ENCODE data around the gene COPZ2. TPM values are rescaled to one million over a fixed set of nuclear protein-coding genes. Genes with fewer than 3 reads are reported as not detected.
A peak's percentile ranks its signal among the peaks of the same experiment; 100 is the strongest.

The COPZ2 gene
- total and polyA plus RNA-seq, 9 of the 15 experiments (the other 6 are each of a cell fraction or from before 2014, with no cell fraction given), result 0.22 to 0.49 TPM; not detected in 7

- TF ChIP-seq HMG20B (CRISPR knock-in tag; IDR thresholded peaks at IDR 0.05), result no peak
- TF ChIP-seq MAFG (tag; conservative IDR thresholded peaks at IDR 0.05), result peak; percentile 93
- TF ChIP-seq RB1 (IDR thresholded peaks at IDR 0.05; ENCODE audit: low read depth), result peak; percentile 69; the same call in 1 of the 2 replicates
- TF ChIP-seq NFE2L1 (tag; IDR thresholded peaks at IDR 0.05; ENCODE audit: borderline replicate concordance, low read depth), result no peak
- TF ChIP-seq, protein P1, sequence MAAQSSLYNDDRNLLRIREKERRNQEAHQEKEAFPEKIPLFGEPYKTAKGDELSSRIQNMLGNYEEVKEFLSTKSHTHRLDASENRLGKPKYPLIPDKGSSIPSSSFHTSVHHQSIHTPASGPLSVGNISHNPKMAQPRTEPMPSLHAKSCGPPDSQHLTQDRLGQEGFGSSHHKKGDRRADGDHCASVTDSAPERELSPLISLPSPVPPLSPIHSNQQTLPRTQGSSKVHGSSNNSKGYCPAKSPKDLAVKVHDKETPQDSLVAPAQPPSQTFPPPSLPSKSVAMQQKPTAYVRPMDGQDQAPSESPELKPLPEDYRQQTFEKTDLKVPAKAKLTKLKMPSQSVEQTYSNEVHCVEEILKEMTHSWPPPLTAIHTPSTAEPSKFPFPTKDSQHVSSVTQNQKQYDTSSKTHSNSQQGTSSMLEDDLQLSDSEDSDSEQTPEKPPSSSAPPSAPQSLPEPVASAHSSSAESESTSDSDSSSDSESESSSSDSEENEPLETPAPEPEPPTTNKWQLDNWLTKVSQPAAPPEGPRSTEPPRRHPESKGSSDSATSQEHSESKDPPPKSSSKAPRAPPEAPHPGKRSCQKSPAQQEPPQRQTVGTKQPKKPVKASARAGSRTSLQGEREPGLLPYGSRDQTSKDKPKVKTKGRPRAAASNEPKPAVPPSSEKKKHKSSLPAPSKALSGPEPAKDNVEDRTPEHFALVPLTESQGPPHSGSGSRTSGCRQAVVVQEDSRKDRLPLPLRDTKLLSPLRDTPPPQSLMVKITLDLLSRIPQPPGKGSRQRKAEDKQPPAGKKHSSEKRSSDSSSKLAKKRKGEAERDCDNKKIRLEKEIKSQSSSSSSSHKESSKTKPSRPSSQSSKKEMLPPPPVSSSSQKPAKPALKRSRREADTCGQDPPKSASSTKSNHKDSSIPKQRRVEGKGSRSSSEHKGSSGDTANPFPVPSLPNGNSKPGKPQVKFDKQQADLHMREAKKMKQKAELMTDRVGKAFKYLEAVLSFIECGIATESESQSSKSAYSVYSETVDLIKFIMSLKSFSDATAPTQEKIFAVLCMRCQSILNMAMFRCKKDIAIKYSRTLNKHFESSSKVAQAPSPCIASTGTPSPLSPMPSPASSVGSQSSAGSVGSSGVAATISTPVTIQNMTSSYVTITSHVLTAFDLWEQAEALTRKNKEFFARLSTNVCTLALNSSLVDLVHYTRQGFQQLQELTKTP (IDR thresholded peaks at IDR 0.05; ENCODE audit: low read depth in 1 of 2, partially characterized antibody in 2 of 2), result peak; percentile 48 to 58
- peak; percentile 88 for TF ChIP-seq NR2C2 (CRISPR knock-in tag; IDR thresholded peaks at IDR 0.05)
- peak; percentile 82; the same call in 1 of the 2 replicates for TF ChIP-seq NR2C2 (tag; IDR thresholded peaks at IDR 0.05)
- peak; percentile 94 for TF ChIP-seq C11orf30 (IDR thresholded peaks at IDR 0.05; ENCODE audit: low read depth)
- peak; percentile 81; the same call in 1 of the 2 replicates for TF ChIP-seq ZNF175 (CRISPR knock-in tag; IDR thresholded peaks at IDR 0.05; ENCODE audit: low read depth)
- peak; percentile 92 for TF ChIP-seq NFYB (IDR thresholded peaks at IDR 0.05; ENCODE audit: extremely low read depth, insufficient read length)
- TF ChIP-seq SIX5 (IDR thresholded peaks at IDR 0.05; ENCODE audit: borderline replicate concordance in 1 of 2, insufficient read depth in 1 of 2, low read depth in 1 of 2, low read length in 2 of 2), result peak; percentile 30 to 36; a peak in 1 of 4 replicates
- TF ChIP-seq FOXJ3 (CRISPR knock-in tag; IDR thresholded peaks at IDR 0.05), result no peak
- TF ChIP-seq, protein P2, sequence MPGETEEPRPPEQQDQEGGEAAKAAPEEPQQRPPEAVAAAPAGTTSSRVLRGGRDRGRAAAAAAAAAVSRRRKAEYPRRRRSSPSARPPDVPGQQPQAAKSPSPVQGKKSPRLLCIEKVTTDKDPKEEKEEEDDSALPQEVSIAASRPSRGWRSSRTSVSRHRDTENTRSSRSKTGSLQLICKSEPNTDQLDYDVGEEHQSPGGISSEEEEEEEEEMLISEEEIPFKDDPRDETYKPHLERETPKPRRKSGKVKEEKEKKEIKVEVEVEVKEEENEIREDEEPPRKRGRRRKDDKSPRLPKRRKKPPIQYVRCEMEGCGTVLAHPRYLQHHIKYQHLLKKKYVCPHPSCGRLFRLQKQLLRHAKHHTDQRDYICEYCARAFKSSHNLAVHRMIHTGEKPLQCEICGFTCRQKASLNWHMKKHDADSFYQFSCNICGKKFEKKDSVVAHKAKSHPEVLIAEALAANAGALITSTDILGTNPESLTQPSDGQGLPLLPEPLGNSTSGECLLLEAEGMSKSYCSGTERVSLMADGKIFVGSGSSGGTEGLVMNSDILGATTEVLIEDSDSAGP (CRISPR knock-in tag; IDR thresholded peaks at IDR 0.05), result no peak
- peak; percentile 90; the same call in 1 of the 2 replicates for TF ChIP-seq ZNF511 (CRISPR knock-in tag; IDR thresholded peaks at IDR 0.05)
- peak; percentile 77; the same call in 1 of the 2 replicates for TF ChIP-seq ZNF224 (CRISPR knock-in tag; IDR thresholded peaks at IDR 0.05)
- TF ChIP-seq, protein P3, sequence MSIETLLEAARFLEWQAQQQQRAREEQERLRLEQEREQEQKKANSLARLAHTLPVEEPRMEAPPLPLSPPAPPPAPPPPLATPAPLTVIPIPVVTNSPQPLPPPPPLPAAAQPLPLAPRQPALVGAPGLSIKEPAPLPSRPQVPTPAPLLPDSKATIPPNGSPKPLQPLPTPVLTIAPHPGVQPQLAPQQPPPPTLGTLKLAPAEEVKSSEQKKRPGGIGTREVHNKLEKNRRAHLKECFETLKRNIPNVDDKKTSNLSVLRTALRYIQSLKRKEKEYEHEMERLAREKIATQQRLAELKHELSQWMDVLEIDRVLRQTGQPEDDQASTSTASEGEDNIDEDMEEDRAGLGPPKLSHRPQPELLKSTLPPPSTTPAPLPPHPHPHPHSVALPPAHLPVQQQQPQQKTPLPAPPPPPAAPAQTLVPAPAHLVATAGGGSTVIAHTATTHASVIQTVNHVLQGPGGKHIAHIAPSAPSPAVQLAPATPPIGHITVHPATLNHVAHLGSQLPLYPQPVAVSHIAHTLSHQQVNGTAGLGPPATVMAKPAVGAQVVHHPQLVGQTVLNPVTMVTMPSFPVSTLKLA (conservative IDR thresholded peaks at IDR 0.05), result peak; percentile 85 to 91
- TF ChIP-seq, protein P4, sequence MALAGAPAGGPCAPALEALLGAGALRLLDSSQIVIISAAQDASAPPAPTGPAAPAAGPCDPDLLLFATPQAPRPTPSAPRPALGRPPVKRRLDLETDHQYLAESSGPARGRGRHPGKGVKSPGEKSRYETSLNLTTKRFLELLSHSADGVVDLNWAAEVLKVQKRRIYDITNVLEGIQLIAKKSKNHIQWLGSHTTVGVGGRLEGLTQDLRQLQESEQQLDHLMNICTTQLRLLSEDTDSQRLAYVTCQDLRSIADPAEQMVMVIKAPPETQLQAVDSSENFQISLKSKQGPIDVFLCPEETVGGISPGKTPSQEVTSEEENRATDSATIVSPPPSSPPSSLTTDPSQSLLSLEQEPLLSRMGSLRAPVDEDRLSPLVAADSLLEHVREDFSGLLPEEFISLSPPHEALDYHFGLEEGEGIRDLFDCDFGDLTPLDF (CRISPR knock-in tag; IDR thresholded peaks at IDR 0.05), result peak; percentile 83
- TF ChIP-seq FOXP1 (CRISPR knock-in tag; IDR thresholded peaks at IDR 0.05), result peak; percentile 91
Measured at GRCh38 chr17:48047741-48048383, 10.3 kb upstream of the COPZ2 start, which contains the start of gene NFE2L1 (continued).

All from K562 (cell line).